Cardiac atrium fibroblast (primary cell): ENCODE results near the gene XYLT1. TPM values are rescaled to one million over a fixed set of nuclear protein-coding genes. Genes with fewer than 3 reads are reported as not detected.

Source experiments
- total RNA-seq: library from RNA; depleted of rRNA; stranded (reverse); fragments of >200 nt; gene quantifications from 2 replicates; pipeline ENCODE4 v1.2.3, GENCODE V29; 2015

Gene XYLT1, protein sequence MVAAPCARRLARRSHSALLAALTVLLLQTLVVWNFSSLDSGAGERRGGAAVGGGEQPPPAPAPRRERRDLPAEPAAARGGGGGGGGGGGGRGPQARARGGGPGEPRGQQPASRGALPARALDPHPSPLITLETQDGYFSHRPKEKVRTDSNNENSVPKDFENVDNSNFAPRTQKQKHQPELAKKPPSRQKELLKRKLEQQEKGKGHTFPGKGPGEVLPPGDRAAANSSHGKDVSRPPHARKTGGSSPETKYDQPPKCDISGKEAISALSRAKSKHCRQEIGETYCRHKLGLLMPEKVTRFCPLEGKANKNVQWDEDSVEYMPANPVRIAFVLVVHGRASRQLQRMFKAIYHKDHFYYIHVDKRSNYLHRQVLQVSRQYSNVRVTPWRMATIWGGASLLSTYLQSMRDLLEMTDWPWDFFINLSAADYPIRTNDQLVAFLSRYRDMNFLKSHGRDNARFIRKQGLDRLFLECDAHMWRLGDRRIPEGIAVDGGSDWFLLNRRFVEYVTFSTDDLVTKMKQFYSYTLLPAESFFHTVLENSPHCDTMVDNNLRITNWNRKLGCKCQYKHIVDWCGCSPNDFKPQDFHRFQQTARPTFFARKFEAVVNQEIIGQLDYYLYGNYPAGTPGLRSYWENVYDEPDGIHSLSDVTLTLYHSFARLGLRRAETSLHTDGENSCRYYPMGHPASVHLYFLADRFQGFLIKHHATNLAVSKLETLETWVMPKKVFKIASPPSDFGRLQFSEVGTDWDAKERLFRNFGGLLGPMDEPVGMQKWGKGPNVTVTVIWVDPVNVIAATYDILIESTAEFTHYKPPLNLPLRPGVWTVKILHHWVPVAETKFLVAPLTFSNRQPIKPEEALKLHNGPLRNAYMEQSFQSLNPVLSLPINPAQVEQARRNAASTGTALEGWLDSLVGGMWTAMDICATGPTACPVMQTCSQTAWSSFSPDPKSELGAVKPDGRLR
- 3.2 and 4.2 TPM in 2 replicates for total RNA-seq

GRCh38 chr16:17470908-17471718 lies at the start of gene XYLT1:
Gene XYLT1, minus strand, starts transcription at chr16:17470960. Its CDS starts 164 bp downstream, at chr16:17470796.

